Neural progenitor cell (in vitro differentiated cells): ENCODE results near the gene AUTS2. TPM values are rescaled to one million over a fixed set of nuclear protein-coding genes. Genes with fewer than 3 reads are reported as not detected.

ENCODE experiments used
- DNase-seq: peaks from one replicate; pipeline ENCODE4 v3.0.0-alpha.2; 2016; ENCODE audit warnings: low spot score
- H2AFZ ChIP-seq: fragments of 200-600 bp; sonication (generic); replicated peaks from 2 replicates; pipeline ENCODE4 v1.6.1; 2016; ENCODE audit warnings: antibody characterized with exemption
- H3F3A ChIP-seq: fragments of 200-600 bp; sonication (generic); 2 replicates; pipeline ENCODE4 v1.6.1; 2016; ENCODE audit warnings: antibody characterized with exemption, low read depth
- H3K27ac ChIP-seq: fragments of 200-600 bp; sonication (generic); 2 replicates; pipeline ENCODE4 v1.5.1; 2016; ENCODE audit warnings: mild to moderate bottlenecking
- H3K27me3 ChIP-seq: fragments of 200-600 bp; sonication (generic); 2 replicates; pipeline ENCODE4 v1.6.1; 2016; ENCODE audit warnings: mild to moderate bottlenecking, moderate library complexity
- H3K36me3 ChIP-seq: fragments of 200-600 bp; sonication (generic); 2 replicates; pipeline ENCODE4 v1.5.1; 2016
- H3K4me1 ChIP-seq: fragments of 200-600 bp; sonication (generic); 2 replicates; pipeline ENCODE4 v1.6.1; 2016; ENCODE audit warnings: mixed run types
- H3K4me2 ChIP-seq: fragments of 200-600 bp; sonication (generic); 2 replicates; pipeline ENCODE4 v1.6.1; 2016
- H3K4me3 ChIP-seq: fragments of 200-600 bp; sonication (generic); 2 replicates; pipeline ENCODE4 v1.5.1; 2016
- H3K79me2 ChIP-seq: fragments of 200-600 bp; sonication (generic); 2 replicates; pipeline ENCODE4 v1.6.1; 2016; ENCODE audit warnings: low read depth
- H3K9ac ChIP-seq: fragments of 200-600 bp; sonication (generic); 2 replicates; pipeline ENCODE4 v1.6.1; 2016
- H3K9me3 ChIP-seq: fragments of 200-600 bp; sonication (generic); 2 replicates; pipeline ENCODE4 v1.5.1; 2016; ENCODE audit warnings: low read depth
- H4K20me1 ChIP-seq: fragments of 200-600 bp; sonication (generic); 2 replicates; pipeline ENCODE4 v1.6.1; 2016; ENCODE audit warnings: low read depth
- H3K27ac Mint-ChIP-seq: 3 replicates; pipeline ENCODE4 v1.8.0; 2021; ENCODE audit warnings: mixed read lengths
- H3K27me3 Mint-ChIP-seq: 2 replicates; pipeline ENCODE4 v1.8.0; 2022; ENCODE audit warnings: low read depth, mild to moderate bottlenecking, inconsistent platforms, moderate library complexity, mixed read lengths; ENCODE audit not compliant: insufficient read depth
- H3K36me3 Mint-ChIP-seq: 3 replicates; pipeline ENCODE4 v1.8.0; 2021; ENCODE audit warnings: mixed read lengths
- H3K4me1 Mint-ChIP-seq: 3 replicates; pipeline ENCODE4 v1.8.0; 2021; ENCODE audit warnings: mixed read lengths
- H3K4me3 Mint-ChIP-seq: 3 replicates; pipeline ENCODE4 v1.8.0; 2021; ENCODE audit warnings: mild to moderate bottlenecking, moderate library complexity, mixed read lengths
- H3K9me3 Mint-ChIP-seq: 3 replicates; pipeline ENCODE4 v1.8.0; 2020; ENCODE audit warnings: mixed read lengths
- EZH2 ChIP-seq: fragments of 200-600 bp; sonication (generic); IDR thresholded peaks from 2 replicates; pipeline ENCODE4 v1.6.1; 2017; ENCODE audit warnings: antibody characterized with exemption, mild to moderate bottlenecking, moderate library complexity
- EZH2phosphoT487 ChIP-seq: fragments of 200-600 bp; sonication (generic); IDR thresholded peaks from 2 replicates; pipeline ENCODE4 v1.6.1; 2017; ENCODE audit warnings: antibody characterized with exemption
- total RNA-seq: library from RNA; depleted of rRNA; stranded (reverse); fragments of >200 nt; gene quantifications from 2 replicates; pipeline ENCODE4 v1.2.3, GENCODE V29; 2015; ENCODE audit warnings: low replicate concordance
- TF ChIP-seq, protein P1 (sequence below): fragments of 200-600 bp; sonication (generic); IDR thresholded peaks from 2 replicates; pipeline ENCODE4 v1.5.1; 2017; ENCODE audit warnings: antibody characterized with exemption, mild to moderate bottlenecking

Gene AUTS2
- total RNA-seq, 1 donor from 2014 or later: 50.0 TPM

- Histone ChIP-seq H3K9ac (no peak overlapping the region), H3K79me2 (no peaks in the 10 kb centered on the region), H3K36me3 (no peaks in the 10 kb centered on the region), H3K27ac (no peak overlapping the region), H3F3A (peaks cover 22% of the 10 kb centered on the region), H4K20me1 (peaks cover 40% of the 10 kb centered on the region), H3K4me1 (peaks cover 31% of the 10 kb centered on the region), H3K4me2 (no peak overlapping the region), H3K27me3 (peaks cover 88% of the 10 kb centered on the region), H2AFZ (no peak overlapping the region), H3K4me3 (no peak overlapping the region), H3K9me3 (no peaks in the 10 kb centered on the region)
- Mint-ChIP-seq H3K36me3 (peaks cover 10% of the 10 kb centered on the region), H3K27ac (no peak overlapping the region), H3K4me1 (peaks cover 94% of the 10 kb centered on the region), H3K4me3 (peak overlapping the region; percentile 23), H3K27me3 (peaks cover 29% of the 10 kb centered on the region), H3K9me3 (no peaks in the 10 kb centered on the region)
- DNase-seq: no peak
- TF ChIP-seq, protein P1, sequence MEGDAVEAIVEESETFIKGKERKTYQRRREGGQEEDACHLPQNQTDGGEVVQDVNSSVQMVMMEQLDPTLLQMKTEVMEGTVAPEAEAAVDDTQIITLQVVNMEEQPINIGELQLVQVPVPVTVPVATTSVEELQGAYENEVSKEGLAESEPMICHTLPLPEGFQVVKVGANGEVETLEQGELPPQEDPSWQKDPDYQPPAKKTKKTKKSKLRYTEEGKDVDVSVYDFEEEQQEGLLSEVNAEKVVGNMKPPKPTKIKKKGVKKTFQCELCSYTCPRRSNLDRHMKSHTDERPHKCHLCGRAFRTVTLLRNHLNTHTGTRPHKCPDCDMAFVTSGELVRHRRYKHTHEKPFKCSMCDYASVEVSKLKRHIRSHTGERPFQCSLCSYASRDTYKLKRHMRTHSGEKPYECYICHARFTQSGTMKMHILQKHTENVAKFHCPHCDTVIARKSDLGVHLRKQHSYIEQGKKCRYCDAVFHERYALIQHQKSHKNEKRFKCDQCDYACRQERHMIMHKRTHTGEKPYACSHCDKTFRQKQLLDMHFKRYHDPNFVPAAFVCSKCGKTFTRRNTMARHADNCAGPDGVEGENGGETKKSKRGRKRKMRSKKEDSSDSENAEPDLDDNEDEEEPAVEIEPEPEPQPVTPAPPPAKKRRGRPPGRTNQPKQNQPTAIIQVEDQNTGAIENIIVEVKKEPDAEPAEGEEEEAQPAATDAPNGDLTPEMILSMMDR: no peak
- TF ChIP-seq EZH2phosphoT487: no peak
- no peak for TF ChIP-seq EZH2
Measured at GRCh38 chr7:70570961-70571360, 972.7 kb downstream of the AUTS2 start.

- Histone ChIP-seq H3K36me3 (no peaks in the 10 kb centered on the region), H3K79me2 (no peaks in the 10 kb centered on the region), H3K9ac (no peak overlapping the region), H3K4me1 (peaks cover 31% of the 10 kb centered on the region), H3F3A (peaks cover 22% of the 10 kb centered on the region), H3K27ac (no peak overlapping the region), H3K4me2 (no peak overlapping the region), H3K9me3 (no peaks in the 10 kb centered on the region), H4K20me1 (peaks cover 45% of the 10 kb centered on the region), H2AFZ (no peak overlapping the region), H3K4me3 (no peak overlapping the region), H3K27me3 (peaks cover 88% of the 10 kb centered on the region)
- Mint-ChIP-seq H3K9me3 (no peaks in the 10 kb centered on the region), H3K27ac (no peak overlapping the region), H3K4me3 (peak overlapping the region; percentile 54), H3K27me3 (peaks cover 33% of the 10 kb centered on the region), H3K4me1 (peaks cover 95% of the 10 kb centered on the region), H3K36me3 (peaks cover 12% of the 10 kb centered on the region)
- DNase-seq: no peak
- TF ChIP-seq, protein P1: no peak
- TF ChIP-seq EZH2phosphoT487 (no peak), EZH2 (no peak)
Measured at GRCh38 chr7:70571403-70571934, 973.2 kb downstream of the AUTS2 start.

DNA sequence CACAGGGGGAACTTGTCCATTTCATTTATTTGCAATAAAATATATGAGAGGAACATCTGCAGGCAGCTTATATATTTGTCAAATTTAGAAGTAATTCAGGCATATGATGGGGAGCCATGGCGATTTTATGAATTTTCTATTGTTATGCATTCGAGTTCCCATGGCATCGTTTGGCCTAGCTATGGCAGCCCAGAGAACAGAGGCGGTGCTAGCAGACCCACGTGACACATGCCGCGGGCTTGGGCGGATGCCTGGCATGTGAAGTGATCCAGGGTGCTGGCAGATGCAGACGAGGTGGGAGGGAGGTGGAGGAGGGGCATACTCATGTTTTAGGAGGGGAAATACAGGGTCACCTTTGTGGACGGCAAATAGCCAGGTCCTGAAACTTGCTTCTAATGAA lies 973.7 kb downstream of the AUTS2 start:
- TF ChIP-seq EZH2phosphoT487 (no peak), EZH2 (no peak)
- TF ChIP-seq, protein P1: no peak
- no peaks in the 10 kb centered on the region for H3K79me2 ChIP-seq
- no peak overlapping the region for H2AFZ ChIP-seq
- H3K4me2 ChIP-seq: no peak overlapping the region
- peaks cover 48% of the 10 kb centered on the region for H4K20me1 ChIP-seq
- peaks cover 31% of the 10 kb centered on the region for H3K4me1 ChIP-seq
- H3K9me3 Mint-ChIP-seq: no peaks in the 10 kb centered on the region
- H3K9ac ChIP-seq: no peak overlapping the region
- peaks cover 22% of the 10 kb centered on the region for H3F3A ChIP-seq
- peaks cover 95% of the 10 kb centered on the region for H3K4me1 Mint-ChIP-seq
- no peaks in the 10 kb centered on the region for H3K36me3 ChIP-seq
- H3K4me3 ChIP-seq: no peak overlapping the region
- no peak overlapping the region for H3K27ac Mint-ChIP-seq
- no peak overlapping the region for H3K27ac ChIP-seq
- no peak for DNase-seq
- H3K9me3 ChIP-seq: no peaks in the 10 kb centered on the region
- peaks cover 36% of the 10 kb centered on the region for H3K27me3 Mint-ChIP-seq
- peaks cover 89% of the 10 kb centered on the region for H3K27me3 ChIP-seq
- H3K4me3 Mint-ChIP-seq: peak overlapping the region; percentile 54
- peaks cover 16% of the 10 kb centered on the region for H3K36me3 Mint-ChIP-seq
